GM19023 (cell line): Measurements from ENCODE around the gene MICAL2.

Experiments
- ATAC-seq: cut with Tn5 transposase; IDR thresholded peaks from one replicate; pipeline ENCODE4 v1.9.1; 2021; ENCODE audit warnings: mild to moderate bottlenecking, moderate library complexity; ENCODE audit not compliant: unreplicated experiment

The MICAL2 gene

DNA sequence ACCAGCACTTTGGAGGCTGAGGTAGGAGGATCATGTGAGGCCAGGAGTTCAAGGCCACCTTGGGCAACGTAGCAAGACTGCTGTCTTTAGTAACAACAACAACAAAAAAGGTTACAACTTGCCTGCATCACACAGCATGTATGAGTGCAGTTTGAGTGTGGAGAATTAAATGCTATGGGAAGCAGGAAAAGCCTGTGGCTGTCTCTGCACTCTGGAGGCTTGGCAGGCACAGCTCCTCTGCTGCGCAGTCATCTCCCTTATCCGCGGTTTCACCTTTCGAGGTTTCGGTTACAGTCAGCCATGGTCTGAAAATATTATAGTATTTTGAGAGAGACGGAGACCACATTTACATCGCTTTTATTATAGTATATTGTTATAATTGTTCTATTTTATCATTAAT is 2.9 kb downstream of the MICAL2 start:
- ATAC-seq = no peak

DNA sequence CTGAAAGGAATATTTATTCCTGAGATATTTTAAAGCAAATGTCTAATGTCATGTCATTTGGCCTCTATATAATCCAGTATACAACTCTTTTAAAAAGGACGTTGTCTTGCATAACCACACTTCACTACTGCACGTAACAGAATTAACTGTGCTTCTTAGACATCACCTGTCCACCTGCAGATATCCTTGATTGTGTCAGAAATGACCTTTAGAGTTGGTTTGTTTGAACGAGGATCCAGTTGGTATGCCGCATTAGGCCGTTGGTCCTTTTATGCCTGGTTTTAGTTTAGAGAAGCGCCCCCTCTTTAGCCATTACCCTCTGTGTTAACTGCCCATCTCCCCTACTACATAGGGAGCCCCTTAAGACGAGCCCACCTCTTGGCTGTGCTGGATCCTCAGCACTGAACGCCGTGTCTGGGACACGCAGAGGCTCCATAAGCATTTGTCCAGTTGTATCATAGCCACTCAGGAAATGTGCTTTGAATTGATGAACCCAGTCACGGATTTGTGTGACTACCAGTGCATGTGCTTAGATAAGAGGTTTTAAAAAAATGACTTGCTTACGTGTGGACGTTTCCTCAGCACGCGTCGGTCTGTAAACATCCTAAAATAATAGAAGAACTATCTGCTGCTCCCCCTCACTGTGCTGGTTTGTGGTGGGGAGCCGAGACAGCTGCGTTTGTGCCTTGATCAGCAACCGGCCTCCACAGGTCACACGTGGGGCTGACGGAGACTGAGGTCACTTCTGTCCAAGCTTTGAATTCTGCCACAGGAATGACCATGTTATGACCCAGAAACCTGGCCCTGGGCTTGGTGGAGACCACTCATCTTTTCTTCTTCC is 4.0 kb downstream of the MICAL2 start:
- no peak for ATAC-seq

DNA sequence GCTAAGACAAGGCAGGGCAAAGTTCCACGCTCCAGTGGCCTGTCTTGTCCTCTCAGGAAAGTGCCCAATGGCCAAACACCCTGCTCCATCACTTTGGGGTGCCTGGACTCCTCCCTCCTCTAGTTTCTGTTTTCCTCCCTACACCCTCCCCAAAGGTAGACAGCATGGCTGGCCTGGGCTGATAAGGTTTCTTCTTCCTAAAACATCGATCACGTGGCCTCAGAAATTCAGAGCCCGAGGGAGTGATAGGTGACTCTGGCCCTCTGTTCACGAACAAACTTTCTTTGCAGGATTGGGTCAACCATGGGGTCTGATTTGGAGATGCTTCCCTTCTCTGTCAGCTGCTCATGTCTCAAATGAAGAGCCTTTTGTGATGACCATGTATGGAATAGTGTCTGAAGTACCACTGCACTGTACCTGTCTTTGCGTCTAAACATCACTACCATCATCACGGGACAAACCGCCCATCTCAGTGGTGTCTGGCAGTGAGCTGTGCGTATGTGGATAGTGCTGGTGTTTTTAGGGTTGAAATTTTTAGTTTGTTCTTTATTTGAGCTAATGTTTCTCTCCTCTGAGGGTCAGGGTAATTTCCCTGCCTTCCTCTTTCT is 6.1 kb downstream of the MICAL2 start:
- no peak for ATAC-seq

DNA sequence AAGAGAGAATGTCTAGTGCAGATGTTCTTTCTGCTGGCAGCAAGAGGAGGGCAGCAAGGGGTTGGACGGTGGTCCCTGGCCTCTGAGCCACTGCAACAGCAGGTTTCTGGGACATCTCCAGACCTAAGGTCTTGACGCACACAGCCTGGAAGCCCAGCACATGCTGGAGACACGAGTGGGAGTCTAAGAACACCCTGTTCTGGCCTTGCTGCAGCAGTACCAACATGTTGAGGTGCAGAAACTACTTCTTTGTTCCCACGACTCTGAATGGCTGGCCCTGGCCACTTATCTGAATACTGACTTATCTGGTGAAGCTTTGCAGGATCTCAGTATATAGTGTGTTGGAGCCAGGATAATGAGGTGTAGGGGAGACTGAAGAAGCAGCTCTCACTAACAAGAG is 6.8 kb downstream of the MICAL2 start:
- ATAC-seq = no peak

DNA sequence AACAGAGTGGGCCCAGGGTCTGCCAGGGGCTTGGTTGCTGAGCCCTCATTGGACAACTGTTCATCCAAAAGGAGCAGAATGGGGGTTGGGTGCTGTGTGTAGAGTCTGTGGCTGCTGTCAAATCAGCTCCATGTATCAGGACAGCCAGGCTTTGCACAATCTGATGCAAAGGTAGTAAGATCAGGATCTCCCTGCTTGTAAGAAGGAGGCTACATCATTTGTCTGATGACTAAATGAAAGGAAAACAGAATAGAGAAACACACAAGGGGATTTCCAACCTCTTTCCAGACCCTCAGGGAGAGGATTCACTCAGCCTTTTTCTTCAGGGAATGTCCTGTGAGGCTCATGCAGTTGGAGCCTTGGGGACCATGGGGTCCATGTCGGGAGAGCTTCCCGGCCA is 7.2 kb downstream of the MICAL2 start:
- no peak for ATAC-seq

DNA sequence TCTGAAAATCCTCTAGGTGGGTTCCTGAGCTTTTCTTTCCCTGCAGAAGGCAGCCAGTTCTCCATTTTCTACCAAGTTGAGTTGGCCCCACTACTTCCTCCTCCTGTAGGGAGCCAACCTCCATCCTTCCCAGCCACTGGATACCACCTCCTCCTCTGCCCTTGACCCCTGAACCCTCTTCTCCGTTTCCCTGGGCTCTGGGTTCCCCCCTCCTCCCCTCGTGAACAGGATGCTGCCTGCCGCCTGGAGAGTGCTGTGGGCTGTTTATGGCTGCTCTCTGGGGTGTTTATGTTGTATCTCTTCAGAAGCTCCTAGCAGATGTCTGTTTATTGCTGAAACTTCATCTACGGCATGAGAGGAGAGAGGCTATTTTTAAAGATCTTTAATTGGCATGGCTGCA is 8.6 kb downstream of the MICAL2 start:
- no peak for ATAC-seq

DNA sequence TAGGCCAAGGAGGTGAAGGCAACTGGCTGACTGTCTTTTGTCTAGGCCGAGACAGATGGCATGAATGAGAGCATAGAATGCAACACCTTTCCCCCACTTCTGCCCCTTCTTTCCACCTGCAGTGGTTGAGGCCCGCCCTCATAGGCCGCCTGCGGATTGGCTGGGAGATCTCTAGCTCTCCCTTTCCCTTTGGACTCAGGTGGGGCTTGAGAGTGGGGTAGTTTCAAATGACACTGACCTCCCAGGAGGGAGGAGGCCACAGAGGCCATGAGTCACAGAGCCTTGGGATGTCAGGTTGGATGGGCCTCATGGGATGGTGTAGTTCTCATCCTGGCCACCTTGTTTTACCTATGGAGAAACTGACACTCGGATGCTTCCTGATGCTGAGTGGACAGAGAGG is 9.1 kb downstream of the MICAL2 start:
- no peak for ATAC-seq

DNA sequence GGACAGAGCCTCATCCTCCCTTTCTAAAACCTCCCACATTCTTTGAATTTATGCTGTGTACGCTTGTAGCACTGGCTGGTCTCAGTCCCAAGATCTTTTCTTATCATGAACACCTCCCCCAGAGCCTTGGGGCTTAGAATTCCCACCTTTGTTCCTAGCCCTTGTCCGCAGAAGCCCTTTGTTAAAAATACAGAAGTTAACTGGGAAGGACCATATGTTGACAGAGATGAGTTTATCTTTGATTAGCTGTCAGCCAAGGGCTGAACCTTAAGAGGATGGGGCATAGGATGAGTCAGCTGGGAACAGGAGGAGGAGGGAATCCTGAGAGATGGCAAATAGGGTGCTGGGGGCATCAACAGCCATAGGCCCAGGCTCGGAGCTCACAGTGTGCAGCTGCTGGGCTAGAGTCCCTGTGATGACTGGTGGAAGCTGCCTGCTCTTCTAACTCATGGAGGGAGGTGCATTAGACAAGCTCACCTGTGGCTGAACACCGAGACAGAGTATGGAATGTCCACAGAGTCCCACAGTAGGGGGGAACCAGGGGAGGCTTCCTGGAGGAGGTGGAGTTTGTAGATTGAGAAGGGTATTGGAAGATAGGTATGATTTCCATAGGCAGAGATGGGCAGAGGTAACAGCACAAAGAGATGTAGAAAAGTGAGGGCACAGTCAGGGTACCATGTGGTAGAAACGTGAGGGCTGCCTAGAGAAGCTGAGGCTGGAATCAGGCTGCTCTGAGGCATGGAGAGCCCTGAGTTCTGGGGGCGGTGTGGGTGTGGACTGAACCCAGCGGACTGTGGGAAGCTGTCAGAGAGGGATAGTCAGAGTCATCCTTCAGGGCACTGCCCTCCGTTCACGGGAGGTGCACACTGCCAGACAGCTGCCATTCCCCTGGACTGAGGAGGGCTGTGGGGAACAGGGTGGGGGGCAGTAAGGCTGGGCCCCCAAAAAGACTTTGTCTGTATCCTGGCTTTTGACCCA is 9.9 kb downstream of the MICAL2 start:
- ATAC-seq = no peak

DNA sequence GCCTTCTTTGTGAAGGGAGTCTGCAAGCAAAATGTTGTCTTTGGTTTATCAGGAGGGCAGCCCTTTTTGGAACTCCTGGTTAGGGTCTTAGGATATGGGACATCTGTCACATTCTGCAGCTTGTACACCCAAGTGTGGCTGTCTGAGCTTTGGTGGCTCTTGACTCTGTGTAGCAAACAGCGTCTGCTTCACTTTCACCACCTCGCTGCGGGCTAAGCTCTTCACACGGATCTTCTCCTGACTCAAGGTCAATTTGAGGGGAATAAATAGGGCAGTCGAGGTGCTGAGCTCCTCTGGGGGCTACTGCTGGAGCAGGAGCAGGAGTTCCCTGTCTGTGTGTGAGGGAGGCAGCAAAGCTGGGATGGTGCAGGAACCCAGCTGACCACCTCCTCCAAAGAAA is 10.6 kb downstream of the MICAL2 start:
- no peak for ATAC-seq

DNA sequence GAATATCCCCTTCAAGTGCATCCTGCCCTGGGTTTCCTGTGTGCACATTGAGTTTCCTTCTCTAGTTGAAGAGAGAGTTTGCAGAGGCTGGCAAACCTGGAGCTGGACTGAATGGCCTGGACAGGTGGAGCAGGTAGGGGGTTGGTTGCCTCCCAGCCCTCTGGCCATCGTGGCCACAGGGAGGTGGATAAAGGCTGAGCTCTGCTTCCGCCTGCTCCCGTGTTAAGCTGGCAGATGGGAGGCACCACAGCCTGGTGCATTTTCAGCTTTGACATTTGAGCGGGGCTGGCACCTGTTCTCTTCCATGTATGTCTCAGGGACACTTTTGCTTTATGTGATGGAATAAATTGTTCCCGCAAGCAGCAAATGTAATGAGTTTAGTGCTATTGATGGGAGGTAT is 11.1 kb downstream of the MICAL2 start:
- no peak for ATAC-seq

DNA sequence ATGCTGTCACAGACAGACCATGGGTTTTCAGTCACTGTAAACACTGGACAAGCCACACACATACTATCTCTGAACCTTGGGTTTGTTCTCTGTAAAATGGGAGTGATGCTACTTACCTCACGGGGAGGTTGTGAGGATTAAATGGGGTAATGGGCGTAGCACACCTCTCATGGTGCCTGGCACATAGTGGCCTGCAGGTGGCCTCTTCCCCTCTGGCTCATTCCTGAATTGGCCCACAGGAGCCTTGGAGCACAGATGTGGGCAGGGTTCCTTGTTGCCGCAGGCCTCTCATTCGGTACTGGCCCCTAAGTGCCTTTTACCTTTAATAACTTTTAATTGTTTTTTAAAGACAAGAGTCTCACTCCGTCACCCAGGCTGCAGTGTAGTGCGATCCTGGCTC is 11.7 kb downstream of the MICAL2 start:
- ATAC-seq = no peak

DNA sequence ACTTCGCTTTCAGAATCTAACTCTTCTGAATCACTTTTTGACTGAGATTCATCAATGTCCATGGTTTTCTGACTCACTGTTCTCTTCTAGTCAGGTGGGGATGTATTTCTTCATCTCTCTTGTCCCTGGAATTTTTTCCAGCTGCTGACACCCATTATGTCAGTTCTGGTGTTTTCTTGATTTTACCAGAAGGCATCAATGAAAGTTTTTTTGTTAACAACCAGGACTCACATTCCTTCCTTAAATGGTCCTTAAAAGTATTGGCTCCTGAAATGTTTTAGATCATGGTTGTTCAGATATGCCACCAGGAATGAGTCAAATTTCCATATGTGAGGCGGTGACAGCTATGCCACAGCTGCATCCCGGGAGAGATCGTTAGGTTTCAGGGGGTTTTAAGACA is 12.9 kb downstream of the MICAL2 start:
- ATAC-seq = no peak

DNA sequence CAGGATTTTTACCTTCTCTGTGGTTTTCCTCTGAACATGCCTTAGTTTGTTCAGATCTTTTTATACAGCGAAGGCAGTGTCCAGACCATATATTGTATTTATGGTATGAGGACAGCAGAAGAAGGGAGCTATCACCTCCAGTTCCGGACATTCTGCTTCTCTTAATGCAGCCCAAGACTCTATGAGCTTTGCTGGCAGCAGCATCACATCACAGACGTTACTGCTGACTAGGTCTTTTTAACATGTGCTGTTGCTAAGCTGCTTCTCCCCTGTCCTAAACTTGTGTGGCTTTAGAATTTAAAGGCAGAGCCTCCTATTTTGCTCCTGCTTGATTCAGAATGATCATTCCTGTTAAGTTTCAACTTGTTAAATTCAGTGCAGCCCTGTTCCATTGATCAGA is 13.4 kb downstream of the MICAL2 start:
- no peak for ATAC-seq

DNA sequence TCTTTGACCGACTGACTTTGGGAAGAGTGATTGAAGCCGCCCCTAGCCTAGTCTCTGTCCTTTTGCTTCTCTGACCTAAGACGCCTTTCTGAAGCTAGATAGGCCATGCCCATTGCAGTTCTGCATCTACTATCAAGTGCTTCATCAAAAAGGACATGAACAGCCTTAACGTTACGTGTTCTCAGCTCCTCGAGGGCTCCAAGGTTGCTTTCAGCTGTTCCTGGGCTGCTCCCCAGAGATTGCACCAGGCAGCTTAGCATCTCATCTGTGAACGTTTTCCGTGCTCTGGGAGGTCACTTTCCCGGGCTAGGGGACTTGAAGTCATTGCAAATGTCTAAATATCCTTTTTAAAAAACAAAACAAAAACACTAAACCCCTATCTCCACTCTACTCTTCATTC is 13.9 kb downstream of the MICAL2 start:
- ATAC-seq = no peak

DNA sequence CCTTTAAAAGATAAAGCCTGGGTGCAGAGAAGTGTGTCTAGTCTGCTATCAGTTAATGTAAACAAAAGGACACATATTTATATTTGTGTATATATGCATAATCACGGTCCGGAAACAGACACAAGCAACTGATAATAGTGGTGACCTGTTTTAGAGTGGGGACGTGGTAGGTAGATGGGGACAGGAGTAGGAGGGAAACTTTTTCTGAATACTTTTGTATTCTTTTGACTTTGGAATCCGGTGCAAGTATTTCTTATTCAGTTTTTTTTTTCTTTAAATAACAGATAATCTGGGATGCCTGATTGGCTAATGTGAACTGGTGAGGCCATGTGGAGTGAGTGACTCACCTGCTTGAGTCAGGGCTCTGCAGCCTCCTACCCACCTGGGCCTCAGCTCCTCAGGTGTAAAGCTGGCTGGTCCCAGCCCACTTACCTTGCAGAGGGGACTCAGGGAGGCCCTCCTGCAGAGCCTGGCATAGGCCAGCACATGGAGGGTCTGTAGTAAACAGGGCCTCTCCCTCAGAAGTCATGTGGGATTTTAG is 15.3 kb downstream of the MICAL2 start:
- ATAC-seq = no peak

DNA sequence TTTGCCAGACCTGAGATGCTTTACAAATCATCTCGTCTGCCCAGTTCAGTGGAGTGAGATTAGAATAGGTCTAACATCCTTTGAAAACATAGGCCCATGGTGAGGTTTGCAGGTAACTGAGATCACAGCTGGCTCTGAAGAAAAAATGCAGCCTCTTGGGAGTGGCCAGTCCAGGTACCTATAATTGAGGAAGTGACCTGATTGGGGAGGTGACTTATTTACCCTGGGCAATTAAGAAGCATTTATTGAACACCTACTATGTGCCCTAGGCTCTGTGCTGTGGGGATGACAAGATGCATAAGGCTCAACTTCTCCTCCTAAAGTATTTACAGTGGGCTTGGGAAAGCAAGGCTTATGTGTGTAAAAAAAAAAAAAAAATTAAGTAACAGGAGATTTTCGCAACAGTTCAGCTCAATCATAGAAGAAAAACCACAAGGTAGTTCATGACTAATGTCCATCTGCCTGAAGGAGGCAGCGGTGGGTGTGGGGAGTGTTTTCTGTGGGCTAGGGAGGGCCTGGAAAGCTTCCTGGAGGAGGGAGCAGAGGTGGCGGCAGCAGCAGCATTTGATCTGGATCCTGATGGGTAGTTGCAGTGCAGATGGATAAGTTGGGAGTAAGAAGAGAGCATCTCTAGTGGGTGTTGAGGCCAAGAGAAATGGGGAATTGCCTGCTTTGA is 16.1 kb downstream of the MICAL2 start:
- no peak for ATAC-seq

DNA sequence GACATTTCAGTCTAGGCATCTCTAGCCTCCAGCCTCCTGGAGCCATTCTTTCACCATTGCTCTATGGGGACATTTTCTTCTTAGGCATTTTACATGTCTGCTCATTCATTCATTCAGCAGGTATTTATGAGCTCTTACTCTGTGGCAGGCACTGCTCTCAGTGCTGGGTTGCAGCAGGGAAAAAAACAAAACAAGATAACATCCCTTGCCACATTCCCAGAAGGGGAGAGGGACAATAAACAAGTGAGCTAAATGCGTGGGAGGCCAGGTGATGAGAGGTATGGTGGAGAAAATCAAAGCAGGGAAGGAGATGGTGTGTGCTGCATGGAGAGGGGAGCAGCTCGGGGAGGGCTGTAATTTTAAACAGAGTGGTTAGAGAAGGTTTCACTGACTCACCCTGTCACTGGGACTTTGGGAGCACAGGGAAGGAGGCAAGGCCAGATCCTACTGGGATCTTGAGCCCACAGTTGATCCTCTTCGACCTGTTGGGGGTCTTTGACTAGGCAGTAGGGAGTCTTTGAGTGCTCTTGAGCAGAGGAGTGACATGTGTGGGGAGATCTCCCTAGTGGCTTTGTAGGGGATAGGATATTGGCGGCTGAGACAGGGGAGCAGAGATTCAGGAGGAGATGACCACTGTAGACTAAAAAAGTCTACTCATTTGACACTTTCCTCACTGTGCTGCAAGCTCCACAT is 17.0 kb downstream of the MICAL2 start:
- ATAC-seq = no peak

DNA sequence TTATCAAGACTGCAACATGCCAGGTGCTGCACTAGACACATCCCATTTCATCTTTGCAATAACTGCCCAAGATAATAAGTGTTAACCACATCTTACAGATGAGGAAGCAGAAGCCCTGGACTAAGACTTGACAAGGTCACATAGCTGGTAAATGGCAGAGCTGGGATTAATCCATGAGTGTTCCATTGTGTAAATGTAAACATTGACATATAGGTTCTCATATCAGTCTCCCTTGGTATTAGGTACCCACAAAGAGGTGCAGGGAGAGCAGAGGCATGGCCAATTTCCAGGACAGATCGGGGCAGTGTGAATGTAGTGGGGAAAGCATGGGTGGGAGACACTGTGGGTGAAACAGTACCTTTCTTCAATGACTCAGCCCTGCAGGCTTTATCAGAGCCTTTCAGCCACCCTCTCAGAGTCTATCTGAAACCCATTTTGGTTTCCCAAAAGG is 17.9 kb downstream of the MICAL2 start:
- ATAC-seq = no peak

DNA sequence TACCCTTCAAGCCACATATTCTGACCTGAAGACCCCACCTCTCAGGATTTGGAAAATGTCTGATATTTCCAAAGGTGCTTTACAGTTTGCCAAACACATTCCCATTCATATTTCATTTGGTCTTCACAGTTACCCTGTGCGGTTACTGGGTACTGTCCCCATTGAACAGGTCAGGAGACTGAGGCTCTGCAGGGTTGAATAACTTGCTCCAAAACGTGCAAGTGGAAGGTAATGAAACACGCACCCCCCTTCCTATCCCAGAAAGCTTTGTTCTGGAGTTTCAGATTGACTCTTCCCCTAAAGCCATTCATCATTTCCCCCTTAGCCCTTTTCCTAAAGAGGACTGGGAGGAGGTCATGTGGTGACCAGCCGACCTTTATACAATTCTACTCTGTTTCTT is 18.8 kb downstream of the MICAL2 start:
- ATAC-seq = no peak
